HCT116 (cell line): ENCODE measurements around the gene CAV1. TPM values are rescaled to one million over a fixed set of nuclear protein-coding genes. Genes with fewer than 3 reads are reported as not detected.
A peak's percentile ranks its signal among the peaks of the same experiment; 100 is the strongest.

Experiments
- CBX3 ChIP-seq: IDR thresholded peaks from 2 replicates; pipeline ENCODE4 v1.6.1; 2012; ENCODE audit warnings: low read depth
- EGR1 ChIP-seq: IDR thresholded peaks from 2 replicates; pipeline ENCODE4 v1.6.1; 2012; ENCODE audit warnings: low read depth
- EZH2phosphoT487 ChIP-seq: fragments of 200-600 bp; IDR thresholded peaks from 2 replicates; pipeline ENCODE4 v1.6.1; 2018; ENCODE audit warnings: antibody characterized with exemption, borderline replicate concordance
- FOSL1 ChIP-seq: IDR thresholded peaks from 2 replicates; pipeline ENCODE4 v1.6.1; 2012; ENCODE audit warnings: low read depth
- RAD21 ChIP-seq: IDR thresholded peaks from 2 replicates; pipeline ENCODE4 v1.6.1; 2012; ENCODE audit warnings: low read depth, mild to moderate bottlenecking
- SIN3A ChIP-seq: IDR thresholded peaks from 2 replicates; pipeline ENCODE4 v1.6.1; 2012; ENCODE audit warnings: low read depth
- SP1 ChIP-seq: IDR thresholded peaks from 2 replicates; pipeline ENCODE4 v1.6.1; 2012; ENCODE audit warnings: low read depth
- SRF ChIP-seq: IDR thresholded peaks from 2 replicates; pipeline ENCODE4 v1.6.1; 2012; ENCODE audit warnings: low read depth
- TCF7L2 ChIP-seq: IDR thresholded peaks from 2 replicates; pipeline ENCODE4 v1.7.0; 2011; ENCODE audit warnings: borderline replicate concordance, inconsistent platforms; ENCODE audit not compliant: insufficient read depth, insufficient read length; ENCODE audit errors: extremely low read depth
- YY1 ChIP-seq: IDR thresholded peaks from 2 replicates; pipeline ENCODE4 v1.6.1; 2011; ENCODE audit warnings: low read length, low read depth, moderate library complexity, mild to moderate bottlenecking; ENCODE audit not compliant: insufficient replicate concordance; ENCODE audit errors: extremely low read depth
- ZFX ChIP-seq: fragments of 450-650 bp; IDR thresholded peaks from 2 replicates; pipeline ENCODE4 v1.6.1; 2017
- ZNF274 ChIP-seq: fragments of 200-500 bp; sonication (Bioruptor generic); IDR thresholded peaks from 2 replicates; pipeline ENCODE4 v1.6.1; 2014; ENCODE audit warnings: mild to moderate bottlenecking, low read depth, low read length, inconsistent platforms
- total RNA-seq: library from RNA; stranded (reverse); gene quantifications from one replicate; pipeline ENCODE4 v1.2.1, GENCODE V29; 2021; ENCODE audit not compliant: unreplicated experiment
- TF ChIP-seq, protein P1 (sequence below): IDR thresholded peaks from 2 replicates; pipeline ENCODE4 v1.6.1; 2011; ENCODE audit warnings: mild to moderate bottlenecking, low read length, moderate library complexity; ENCODE audit not compliant: insufficient replicate concordance; ENCODE audit errors: extremely low read depth
- TF ChIP-seq, protein P2 (sequence below): IDR thresholded peaks from 2 replicates; pipeline ENCODE4 v1.6.1; 2012

CAV1 gene
- total RNA-seq, 1 experiment from 2014 or later, result 298 TPM

DNA sequence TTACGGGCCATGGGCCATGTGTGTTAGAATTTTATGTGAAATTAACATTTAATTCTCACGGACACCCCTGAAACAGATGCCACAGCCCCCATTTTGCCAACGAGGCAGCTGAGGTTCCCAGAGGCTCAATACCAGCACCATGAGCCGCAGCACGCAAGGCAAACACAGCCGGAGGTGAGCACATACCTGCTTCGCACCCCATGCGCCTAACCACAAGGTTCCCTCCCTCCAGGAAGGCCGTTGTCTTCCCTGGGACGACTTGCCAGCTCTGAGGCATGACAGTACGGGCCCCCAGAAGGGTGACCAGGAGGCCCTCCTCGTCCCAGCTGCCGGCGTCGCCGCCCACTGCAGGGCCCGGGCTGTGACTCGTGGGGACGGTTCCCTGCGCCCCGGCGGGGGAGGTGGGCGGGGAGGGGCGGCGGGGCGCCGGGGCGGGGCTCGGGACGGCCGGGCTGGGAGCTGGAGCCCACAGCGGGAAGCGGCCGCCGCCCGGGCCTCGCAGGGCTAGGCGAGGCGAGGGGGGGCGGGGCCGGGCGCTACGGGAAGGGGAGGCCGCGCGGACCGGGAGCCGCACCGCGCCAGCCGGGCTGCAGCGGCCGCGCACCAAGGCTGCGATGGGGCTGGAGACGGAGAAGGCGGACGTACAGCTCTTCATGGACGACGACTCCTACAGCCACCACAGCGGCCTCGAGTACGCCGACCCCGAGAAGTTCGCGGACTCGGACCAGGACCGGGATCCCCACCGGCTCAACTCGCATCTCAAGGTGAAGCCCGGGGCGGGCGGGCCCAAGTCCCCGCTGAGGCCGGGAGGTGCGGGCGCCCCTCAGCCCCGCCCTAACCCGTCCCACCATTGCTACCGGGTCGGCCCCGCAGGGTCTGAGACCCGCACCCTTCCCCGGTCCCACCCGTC, 25.4 kb upstream of the CAV1 start, which contains the start of gene CAV2 (continued):
- TF ChIP-seq, protein P1, sequence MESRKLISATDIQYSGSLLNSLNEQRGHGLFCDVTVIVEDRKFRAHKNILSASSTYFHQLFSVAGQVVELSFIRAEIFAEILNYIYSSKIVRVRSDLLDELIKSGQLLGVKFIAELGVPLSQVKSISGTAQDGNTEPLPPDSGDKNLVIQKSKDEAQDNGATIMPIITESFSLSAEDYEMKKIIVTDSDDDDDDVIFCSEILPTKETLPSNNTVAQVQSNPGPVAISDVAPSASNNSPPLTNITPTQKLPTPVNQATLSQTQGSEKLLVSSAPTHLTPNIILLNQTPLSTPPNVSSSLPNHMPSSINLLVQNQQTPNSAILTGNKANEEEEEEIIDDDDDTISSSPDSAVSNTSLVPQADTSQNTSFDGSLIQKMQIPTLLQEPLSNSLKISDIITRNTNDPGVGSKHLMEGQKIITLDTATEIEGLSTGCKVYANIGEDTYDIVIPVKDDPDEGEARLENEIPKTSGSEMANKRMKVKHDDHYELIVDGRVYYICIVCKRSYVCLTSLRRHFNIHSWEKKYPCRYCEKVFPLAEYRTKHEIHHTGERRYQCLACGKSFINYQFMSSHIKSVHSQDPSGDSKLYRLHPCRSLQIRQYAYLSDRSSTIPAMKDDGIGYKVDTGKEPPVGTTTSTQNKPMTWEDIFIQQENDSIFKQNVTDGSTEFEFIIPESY, result no peak
- TF ChIP-seq ZFX (peak; percentile 64), TCF7L2 (no peak), YY1 (peak; percentile 3), CBX3 (peak; percentile 92), ZNF274 (no peak), SIN3A (peak; percentile 90), EGR1 (peak; percentile 71), SRF (no peak), EZH2phosphoT487 (no peak), FOSL1 (peak; percentile 20; the same call in 1 of the 2 replicates), SP1 (peak; percentile 68), RAD21 (peak; percentile 36; the same call in 1 of the 2 replicates)
- TF ChIP-seq, protein P2, sequence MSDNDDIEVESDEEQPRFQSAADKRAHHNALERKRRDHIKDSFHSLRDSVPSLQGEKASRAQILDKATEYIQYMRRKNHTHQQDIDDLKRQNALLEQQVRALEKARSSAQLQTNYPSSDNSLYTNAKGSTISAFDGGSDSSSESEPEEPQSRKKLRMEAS, result peak; percentile 97
- TF ChIP-seq, all 23 proteins: peak for 13
